BLaER1 treated with 17β-estradiol and CSF1 and Interleukin-3, amounts not matched to agents 10 nM and 100 nM (cell line): ENCODE data around the gene HSD11B2.

Source experiments
- H3K27ac ChIP-seq, 11 experiments: shearing (Covaris generic); formaldehyde crosslinking; 2 replicates each; pipeline ENCODE4 v1.8.1; 2022
- H3K27me3 ChIP-seq, 11 experiments: shearing (Covaris generic); formaldehyde crosslinking; 2 replicates each; pipeline ENCODE4 v1.8.1; 2022
- H3K36me3 ChIP-seq, 11 experiments: shearing (Covaris generic); formaldehyde crosslinking; 2 replicates each; pipeline ENCODE4 v1.8.1; 2022
- H3K4me1 ChIP-seq, 10 experiments: shearing (Covaris generic); formaldehyde crosslinking; 2 replicates each; pipeline ENCODE4 v1.8.1; 2022
- H3K4me2 ChIP-seq, 11 experiments: shearing (Covaris generic); formaldehyde crosslinking; 2 replicates each; pipeline ENCODE4 v1.8.1; 2022
- H3K4me3 ChIP-seq, 10 experiments: shearing (Covaris generic); formaldehyde crosslinking; 2 replicates each; pipeline ENCODE4 v1.8.1; 2022
- H3K9ac ChIP-seq, 11 experiments: shearing (Covaris generic); formaldehyde crosslinking; 2 replicates each; pipeline ENCODE4 v1.8.1; 2022
- H3K9me3 ChIP-seq, 11 experiments: shearing (Covaris generic); formaldehyde crosslinking; replicated peaks in 1 of 11; 2 replicates each; pipeline ENCODE4 v1.8.1; 2022
- H4K20me1 ChIP-seq, 11 experiments: shearing (Covaris generic); formaldehyde crosslinking; 2 replicates each; pipeline ENCODE4 v1.8.1; 2022
- Cebpa-rat ChIP-seq, 11 experiments: shearing (Covaris generic); IDR thresholded peaks; 2 replicates each; pipeline ENCODE4 v1.8.1; 2022

HSD11B2 gene

DNA sequence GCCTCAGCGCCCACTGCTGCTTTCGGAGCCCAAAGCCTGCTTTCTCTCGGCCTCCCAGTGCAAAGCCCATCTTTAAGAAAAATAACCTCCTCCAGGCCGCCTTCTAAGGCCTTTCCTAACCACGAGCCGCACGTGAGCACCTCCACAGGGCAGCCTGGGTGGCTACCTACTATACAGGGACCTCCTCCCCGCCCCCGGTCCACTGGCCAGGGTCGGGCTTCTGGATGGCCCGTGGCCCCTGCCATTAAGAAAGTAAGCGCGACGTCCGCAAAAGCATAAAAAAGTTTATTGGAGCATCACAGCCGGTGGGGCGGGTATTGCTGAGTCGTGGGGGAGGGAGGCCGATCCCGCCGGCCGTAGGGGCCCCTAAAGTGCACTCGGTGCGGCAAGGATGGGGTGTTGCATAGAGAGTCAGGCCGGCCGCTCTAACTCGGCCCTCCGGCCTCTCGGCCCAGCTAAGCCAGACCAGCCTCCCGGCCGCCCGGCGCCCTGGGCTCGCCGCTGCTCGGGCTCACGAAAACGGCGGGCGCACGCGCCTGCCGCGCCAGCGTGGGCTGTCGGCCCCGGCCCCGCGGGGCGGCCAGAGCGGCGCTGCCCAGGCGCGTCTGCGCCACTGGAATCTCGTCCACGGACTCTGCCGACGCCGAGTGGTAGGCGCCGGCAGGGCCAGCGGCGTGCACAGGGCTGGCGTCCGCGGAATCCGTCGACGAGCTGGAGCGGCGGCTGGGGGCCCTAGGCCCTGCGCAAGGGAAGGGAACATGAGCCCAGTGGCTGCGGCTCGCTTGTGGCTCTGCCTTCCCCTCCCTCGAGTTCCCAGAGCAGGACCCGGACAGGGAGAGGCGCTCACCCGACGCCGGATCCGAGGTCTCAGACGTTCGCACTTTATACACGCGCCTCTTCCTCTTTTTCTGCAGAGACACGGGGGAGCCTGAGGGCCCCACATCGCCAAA lies 36.5 kb upstream of the HSD11B2 start:
- peak overlapping the region in 1 of 11 experiments; percentile 21; a peak in 1 of 22 replicates for H3K9ac ChIP-seq
- H4K20me1 ChIP-seq = peaks cover 11 to 66% (median 24%) of the 10 kb centered on the region in 11 experiments; a peak in 18 of 22 replicates
- H3K9me3 ChIP-seq = no peaks in the 10 kb centered on the region
- peak overlapping the region in 4 of 10 experiments; percentile 19 to 35 (median 28); a peak in 5 of 20 replicates for H3K4me3 ChIP-seq
- peaks cover 57 to 77% (median 65%) of the 10 kb centered on the region in 11 experiments for H3K27me3 ChIP-seq
- no peak overlapping the region; a peak in 1 of 22 replicates for H3K27ac ChIP-seq
- H3K4me1 ChIP-seq = peaks cover 21 to 83% (median 62%) of the 10 kb centered on the region in 10 experiments
- peak overlapping the region; percentile 26 to 88 (median 70); a peak in 20 of 22 replicates for H3K4me2 ChIP-seq
- TF ChIP-seq Cebpa-rat (IDR thresholded peaks at IDR 0.05) = no peak
- H3K36me3 ChIP-seq = no peaks in the 10 kb centered on the region

DNA sequence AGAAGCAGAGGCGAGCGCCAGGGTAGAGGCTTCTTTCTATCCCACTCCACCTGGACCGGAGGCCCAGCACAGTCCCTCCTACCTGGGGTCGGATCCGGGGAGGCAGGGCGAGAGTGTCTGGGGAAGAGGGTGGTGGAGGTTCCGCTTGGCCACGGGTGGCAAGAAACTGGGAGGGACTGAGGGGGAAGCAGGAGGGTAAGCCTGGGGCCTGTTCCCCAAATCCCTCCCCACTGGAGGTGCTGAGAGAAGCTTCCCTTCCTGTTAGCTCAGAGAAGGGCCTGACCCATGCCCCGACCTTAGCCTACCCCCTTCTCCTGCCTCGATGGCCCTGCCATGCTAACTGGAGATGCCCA lies 35.8 kb upstream of the HSD11B2 start:
- H3K4me2 ChIP-seq = peak overlapping the region; percentile 26 to 88 (median 70); a peak in 19 of 22 replicates
- peaks cover 11 to 59% (median 24%) of the 10 kb centered on the region in 11 experiments; a peak in 18 of 22 replicates for H4K20me1 ChIP-seq
- TF ChIP-seq Cebpa-rat (IDR thresholded peaks at IDR 0.05) = no peak
- no peaks in the 10 kb centered on the region for H3K36me3 ChIP-seq
- H3K9ac ChIP-seq = no peak overlapping the region
- H3K27ac ChIP-seq = no peak overlapping the region; a peak in 1 of 22 replicates
- H3K4me3 ChIP-seq = no peak overlapping the region
- peaks cover 57 to 71% (median 65%) of the 10 kb centered on the region in 11 experiments for H3K27me3 ChIP-seq
- peaks cover 21 to 80% (median 58%) of the 10 kb centered on the region in 10 experiments for H3K4me1 ChIP-seq
- no peaks in the 10 kb centered on the region for H3K9me3 ChIP-seq

DNA sequence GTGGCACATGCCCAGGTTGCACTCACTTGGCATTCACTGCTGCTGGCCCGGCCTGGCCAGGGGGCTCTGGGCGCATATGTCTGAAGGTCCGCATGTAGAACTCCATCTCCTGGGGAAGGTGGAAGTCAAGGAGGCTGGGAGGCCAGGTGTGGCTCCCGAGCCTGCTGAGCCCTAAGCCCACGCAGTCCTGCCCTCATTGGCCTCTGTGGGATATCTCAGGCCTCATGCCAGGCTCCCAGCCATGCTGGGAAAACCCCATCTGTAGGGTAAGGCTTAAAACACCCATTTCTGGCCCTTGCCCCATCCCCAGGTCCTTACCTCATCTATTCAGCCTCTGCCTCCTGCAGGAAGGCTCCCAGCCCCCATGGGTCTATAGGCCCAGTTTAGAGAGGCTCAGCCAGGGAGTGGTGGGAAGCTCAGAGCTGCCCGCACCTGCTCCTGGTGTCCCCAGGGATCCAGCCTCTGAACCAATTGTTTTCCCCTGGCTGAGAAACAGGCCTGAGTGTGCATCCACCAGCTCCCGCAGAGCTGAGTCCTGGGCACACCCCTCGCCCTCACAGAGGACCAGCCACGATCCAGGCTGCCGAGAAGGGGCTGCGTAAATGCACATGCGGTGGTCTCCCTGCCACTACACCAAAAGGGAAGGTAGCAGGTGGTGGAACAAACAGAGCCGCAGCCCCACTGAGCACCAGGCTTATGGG lies 35.3 kb upstream of the HSD11B2 start:
- H3K27ac ChIP-seq = no peak overlapping the region; a peak in 1 of 22 replicates

DNA sequence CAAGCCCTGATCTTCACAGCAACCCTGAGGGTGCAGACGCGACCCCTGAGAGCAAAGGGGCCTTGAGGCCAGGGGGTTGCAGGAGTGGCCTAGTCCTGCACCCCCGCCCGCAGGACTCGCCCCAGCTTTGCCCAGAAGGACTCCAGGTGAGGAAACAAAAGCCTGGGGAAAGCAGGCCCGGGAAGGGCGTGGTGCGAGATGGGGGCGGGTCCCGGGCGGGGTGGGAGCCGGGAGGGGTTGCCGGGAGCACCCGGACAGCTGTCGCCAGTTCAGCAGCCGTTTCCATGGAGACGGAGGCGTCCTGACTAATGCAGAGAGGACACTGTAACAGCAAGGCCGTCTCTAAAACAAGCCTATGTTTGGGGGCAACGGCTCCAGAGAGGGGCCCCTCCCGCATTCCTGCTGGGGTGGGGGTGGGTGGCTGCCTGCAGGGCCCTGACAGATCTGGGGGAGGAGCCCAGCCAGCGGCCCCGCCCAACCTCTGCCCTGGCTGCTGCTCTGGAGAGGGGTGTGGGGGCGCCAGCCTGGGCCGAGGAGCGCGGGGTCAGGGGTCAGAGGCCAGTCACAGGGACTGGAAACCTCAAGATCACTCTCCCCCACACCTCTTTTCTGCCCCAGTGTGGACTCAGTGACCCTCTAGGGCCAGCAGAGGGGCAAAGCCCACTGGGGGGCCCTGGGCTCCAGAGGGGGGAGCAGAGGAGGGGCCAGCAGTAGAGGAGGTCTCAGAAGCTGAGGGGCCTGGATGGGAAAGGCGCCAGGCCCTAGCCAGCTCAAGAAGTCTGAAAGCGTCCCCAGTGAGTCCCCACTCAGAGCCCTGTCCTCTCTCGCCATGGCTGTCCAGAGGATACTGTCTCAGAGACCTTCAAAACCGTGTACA lies 34.5 kb upstream of the HSD11B2 start:
- no peak overlapping the region for H3K9ac ChIP-seq
- peak overlapping the region in 1 of 11 experiments; percentile 46; a peak in 1 of 22 replicates for H3K27ac ChIP-seq

More for the DNA sequence above, 35.3 kb upstream of the HSD11B2 start:
- H3K9ac ChIP-seq = no peak overlapping the region
- no peak overlapping the region for H3K4me3 ChIP-seq
- no peaks in the 10 kb centered on the region for H3K9me3 ChIP-seq
- H3K27me3 ChIP-seq = peaks cover 57 to 68% (median 65%) of the 10 kb centered on the region in 11 experiments
- H3K36me3 ChIP-seq = no peaks in the 10 kb centered on the region
- no peak for TF ChIP-seq Cebpa-rat (IDR thresholded peaks at IDR 0.05)
- peaks cover 11 to 55% (median 24%) of the 10 kb centered on the region in 11 experiments; a peak in 18 of 22 replicates for H4K20me1 ChIP-seq
- peaks cover 21 to 75% (median 53%) of the 10 kb centered on the region in 10 experiments for H3K4me1 ChIP-seq
- peak overlapping the region; percentile 26 to 88 (median 70) for H3K4me2 ChIP-seq

DNA sequence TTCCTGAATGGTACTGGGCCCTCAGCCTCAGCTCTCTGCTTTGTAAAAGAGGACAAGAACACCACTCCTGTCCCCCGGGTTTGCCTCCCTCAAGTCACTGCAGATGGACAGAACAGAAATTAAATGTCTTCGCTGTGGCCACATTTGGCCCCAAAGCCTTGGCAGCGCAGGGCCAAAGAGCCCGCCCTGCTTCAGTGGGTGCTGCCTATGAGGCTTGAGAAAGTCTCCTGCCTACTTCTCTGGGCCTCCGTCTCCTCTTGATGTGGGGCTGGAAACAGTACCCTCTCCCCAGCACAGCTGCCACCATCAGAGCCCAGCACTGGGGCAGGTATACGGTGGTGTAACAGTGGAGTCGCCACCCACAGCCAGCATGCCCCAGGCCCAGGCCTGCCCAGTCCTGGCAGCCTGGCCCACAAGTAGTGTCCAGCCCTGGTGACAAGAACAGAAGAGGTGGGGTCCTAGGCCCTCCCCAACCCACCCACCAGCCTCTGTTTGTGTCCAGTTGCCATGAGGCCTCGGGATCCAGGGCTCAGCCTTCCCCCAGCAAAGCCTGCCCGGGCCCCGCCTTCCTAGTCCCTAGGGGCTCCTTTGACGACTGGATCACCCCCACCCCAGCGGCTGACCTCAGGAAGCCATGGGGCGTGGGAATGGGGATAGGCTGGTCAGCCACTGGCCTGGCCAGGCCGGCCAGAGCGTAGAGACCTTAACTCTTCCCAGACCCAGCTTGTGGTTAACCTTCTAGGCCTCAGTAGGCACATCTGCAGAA lies 33.7 kb upstream of the HSD11B2 start:
- peaks cover 44 to 53% (median 49%) of the 10 kb centered on the region in 11 experiments for H3K27me3 ChIP-seq

More for the DNA sequence above, 34.5 kb upstream of the HSD11B2 start:
- H3K9me3 ChIP-seq = no peaks in the 10 kb centered on the region
- no peak for TF ChIP-seq Cebpa-rat (IDR thresholded peaks at IDR 0.05)
- H3K4me3 ChIP-seq = no peak overlapping the region
- no peaks in the 10 kb centered on the region for H3K36me3 ChIP-seq
- H3K27me3 ChIP-seq = peaks cover 52 to 61% (median 57%) of the 10 kb centered on the region in 11 experiments
- H3K4me1 ChIP-seq = peaks cover 21 to 67% (median 45%) of the 10 kb centered on the region in 10 experiments
- peaks cover 11 to 47% (median 23%) of the 10 kb centered on the region in 11 experiments; a peak in 17 of 22 replicates for H4K20me1 ChIP-seq
- H3K4me2 ChIP-seq = peak overlapping the region; percentile 26 to 88 (median 70); a peak in 19 of 22 replicates

DNA sequence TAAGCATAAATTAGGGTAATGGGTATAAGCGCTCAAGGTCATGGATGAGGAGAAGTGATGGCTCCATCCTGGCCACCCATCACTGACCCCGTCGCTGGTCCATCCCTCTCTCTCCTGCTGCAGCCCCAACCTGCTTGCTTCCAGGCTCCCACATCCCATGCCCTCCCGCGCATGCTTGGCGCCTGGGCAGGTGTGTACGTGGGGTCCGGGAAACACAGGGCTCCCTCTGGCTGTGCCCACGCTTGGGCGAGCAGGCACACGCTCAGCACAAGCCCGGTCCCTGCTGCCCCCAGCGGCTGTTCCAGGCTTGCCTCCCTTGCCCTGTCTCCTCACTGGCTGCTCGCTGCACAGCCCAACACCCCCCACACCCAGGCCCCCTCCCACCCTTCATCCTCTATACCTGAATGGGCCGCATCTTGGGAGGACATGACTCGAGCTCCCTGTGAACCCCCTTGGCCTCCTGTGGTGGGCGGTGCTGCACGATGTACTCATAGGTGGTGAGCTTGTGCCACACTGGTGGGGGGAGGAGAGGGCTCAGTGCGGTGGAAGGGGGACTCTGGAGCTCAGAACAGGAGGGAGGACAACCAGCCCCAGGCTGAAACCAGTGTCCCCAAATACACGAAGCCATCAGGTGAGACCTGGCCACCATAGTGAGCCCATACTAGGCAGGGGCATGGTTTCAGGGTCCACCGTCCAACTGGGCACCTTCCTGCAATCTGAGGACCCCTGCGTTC lies 32.9 kb upstream of the HSD11B2 start:
- no peaks in the 10 kb centered on the region for H3K9me3 ChIP-seq
- H3K9ac ChIP-seq = no peak overlapping the region
- H3K4me1 ChIP-seq = peaks cover 21 to 52% (median 37%) of the 10 kb centered on the region in 10 experiments
- no peak overlapping the region for H3K4me2 ChIP-seq
- H4K20me1 ChIP-seq = peaks cover 11 to 37% (median 20%) of the 10 kb centered on the region in 11 experiments; a peak in 17 of 22 replicates
- H3K36me3 ChIP-seq = no peaks in the 10 kb centered on the region
- H3K27ac ChIP-seq = no peak overlapping the region
- TF ChIP-seq Cebpa-rat (IDR thresholded peaks at IDR 0.05) = no peak
- H3K27me3 ChIP-seq = peaks cover 36 to 45% (median 41%) of the 10 kb centered on the region in 11 experiments
- H3K4me3 ChIP-seq = no peak overlapping the region

More for the DNA sequence above, 33.7 kb upstream of the HSD11B2 start:
- Histone ChIP-seq H3K9ac (no peak overlapping the region), H3K36me3 (no peaks in the 10 kb centered on the region), H3K4me1 (peaks cover 21 to 59% (median 39%) of the 10 kb centered on the region in 10 experiments), H3K4me2 (peak overlapping the region in 2 of 11 experiments; percentile 7 to 83; a peak in 1 of 22 replicates), H4K20me1 (peaks cover 11 to 39% (median 20%) of the 10 kb centered on the region in 11 experiments; a peak in 17 of 22 replicates), H3K4me3 (no peak overlapping the region), H3K9me3 (no peaks in the 10 kb centered on the region), H3K27ac (peak overlapping the region in 1 of 11 experiments; percentile 46; a peak in 1 of 22 replicates)
- no peak for TF ChIP-seq Cebpa-rat (IDR thresholded peaks at IDR 0.05)
